ENCODE measurements around the gene HPD. TPM values are rescaled to one million over a fixed set of nuclear protein-coding genes. Genes with fewer than 3 reads are reported as not detected.
A peak's percentile ranks its signal among the peaks of the same experiment; 100 is the strongest.

The HPD gene
- total RNA-seq, 1 experiment from 2014 or later = 0.51 TPM

GRCh38 chr12:121796855-121797751, 61.6 kb downstream of the HPD start:
- no TSS peak for BruUV-seq (replicated peaks)
- ChIA-PET CTCF (interaction anchor here (0.6 to 4.3 kb wide), 3 partner anchors 11 to 65 kb away, joined by 5 to 72 read pairs (median 10); no protein-coding TSS in a partner anchor), POLR2A (interaction anchor here (0.8 kb wide), 1 partner anchor 15 kb away, joined by 4 read pairs; no protein-coding TSS in a partner anchor)
- Histone ChIP-seq H3K27me3 (ENCODE audit: control insufficient read depth, insufficient read depth, low read length) (no peaks in the 10 kb centered on the region), H3K4me3 (ENCODE audit: low read depth in 2 of 2, low read length in 2 of 2) (peak overlapping the region; percentile 38 to 51), H3K4me1 (ENCODE audit: control insufficient read depth, insufficient read depth, low read length) (peaks cover 54% of the 10 kb centered on the region), H3K9me3 (ENCODE audit: control insufficient read depth, insufficient read depth, low read depth, low read length) (no peaks in the 10 kb centered on the region), H3K36me3 (ENCODE audit: control insufficient read depth, insufficient read depth, low read length) (peaks cover 4% of the 10 kb centered on the region; the same call in 1 of the 2 replicates), H3K27ac (ENCODE audit: low read length) (peak overlapping the region; percentile 89)
- intact Hi-C loops (cut with micrococcal nuclease; ENCODE audit: unreplicated experiment) = no loop called here
- ATAC-seq (peak; percentile 56), DNase-seq (ENCODE audit: low read depth, low spot score) (no peak)
- TF ChIP-seq REST (IDR thresholded peaks at IDR 0.05; ENCODE audit: insufficient read depth in 1 of 2, low read depth in 2 of 2, low read length in 1 of 2) = no peak
- no peak; the same call in 1 of the 2 replicates for TF ChIP-seq SIN3A (IDR thresholded peaks at IDR 0.05; ENCODE audit: borderline replicate concordance, insufficient read depth, low read depth, low read length)
- no peak for TF ChIP-seq CTCF (IDR thresholded peaks at IDR 0.05)
- peak; percentile 76 for TF ChIP-seq POLR2AphosphoS5 (IDR thresholded peaks at IDR 0.05; ENCODE audit: low read depth, low read length)
- peak; percentile 86 for TF ChIP-seq TCF7L2 (IDR thresholded peaks at IDR 0.05; ENCODE audit: low read depth, low read length)
- in situ Hi-C loops (cut with HindIII; ENCODE audit: low pct_unique_long_range_greater_than_20kb, low sequenced_read_pairs) = no loop called here

- no peak for DNase-seq (ENCODE audit: low read depth, low spot score)
- Histone ChIP-seq H3K4me1 (ENCODE audit: control insufficient read depth, insufficient read depth, low read length) (peaks cover 63% of the 10 kb centered on the region), H3K27ac (ENCODE audit: low read length) (peak overlapping the region; percentile 91), H3K4me3 (ENCODE audit: low read depth in 2 of 2, low read length in 2 of 2) (peak overlapping the region; percentile 75 to 77; a peak in 3 of 4 replicates), H3K27me3 (ENCODE audit: control insufficient read depth, insufficient read depth, low read length) (no peaks in the 10 kb centered on the region), H3K9me3 (ENCODE audit: control insufficient read depth, insufficient read depth, low read depth, low read length) (no peaks in the 10 kb centered on the region), H3K36me3 (ENCODE audit: control insufficient read depth, insufficient read depth, low read length) (peaks cover 4% of the 10 kb centered on the region; the same call in 1 of the 2 replicates)
- ATAC-seq = peak; percentile 36
- BruUV-seq (replicated peaks) = no TSS peak
- TF ChIP-seq POLR2AphosphoS5 (IDR thresholded peaks at IDR 0.05; ENCODE audit: low read depth, low read length) = no peak; the same call in 1 of the 2 replicates
- TF ChIP-seq TCF7L2 (IDR thresholded peaks at IDR 0.05; ENCODE audit: low read depth, low read length) = no peak
- no peak for TF ChIP-seq SIN3A (IDR thresholded peaks at IDR 0.05; ENCODE audit: borderline replicate concordance, insufficient read depth, low read depth, low read length)
- TF ChIP-seq CTCF (IDR thresholded peaks at IDR 0.05) = peak; percentile 81
- TF ChIP-seq REST (IDR thresholded peaks at IDR 0.05; ENCODE audit: insufficient read depth in 1 of 2, low read depth in 2 of 2, low read length in 1 of 2) = no peak
- in situ Hi-C loops (cut with HindIII; ENCODE audit: low pct_unique_long_range_greater_than_20kb, low sequenced_read_pairs) = no loop called here
- intact Hi-C loops (cut with micrococcal nuclease; ENCODE audit: unreplicated experiment) = loop anchor here (2.0 kb wide), 1 partner anchor 94 kb away; the partner anchor contains the start of gene PSMD9
- ChIA-PET CTCF (interaction anchor here (0.5 to 4.3 kb wide), 14 partner anchors 9 to 197 kb away, joined by 3 to 72 read pairs (median 6); partner anchors contain the start of genes CFAP251, PSMD9 and SETD1B), POLR2A (interaction anchor here (0.6 to 1.5 kb wide), 3 partner anchors 16 to 316 kb away, joined by 3 to 8 read pairs (median 4); no protein-coding TSS in a partner anchor)
Measured at GRCh38 chr12:121795034-121795968, 63.4 kb downstream of the HPD start.

Measured in Panc1 (cell line).